Fibroblast of lung (primary cell): Measurements from ENCODE around the gene CNTN4.

Source experiments
- EZH2 ChIP-seq: IDR thresholded peaks from 2 replicates; pipeline ENCODE4 v1.5.1; 2012; ENCODE audit warnings: low read length, control low read depth, mild to moderate bottlenecking; ENCODE audit errors: missing control alignments
- TF ChIP-seq, protein P1 (sequence below), 2 donors: IDR thresholded peaks in 1 of 2; conservative IDR thresholded peaks in 1 of 2; 1 replicate in 1 of 2; 2 replicates in 1 of 2; pipeline ENCODE4 v1.5.1; 2011 to 2012; ENCODE audit warnings: low read length in 2 of 2, control low read depth in 1 of 2, inconsistent platforms in 1 of 2, low read depth in 1 of 2, mild to moderate bottlenecking in 1 of 2

DNA sequence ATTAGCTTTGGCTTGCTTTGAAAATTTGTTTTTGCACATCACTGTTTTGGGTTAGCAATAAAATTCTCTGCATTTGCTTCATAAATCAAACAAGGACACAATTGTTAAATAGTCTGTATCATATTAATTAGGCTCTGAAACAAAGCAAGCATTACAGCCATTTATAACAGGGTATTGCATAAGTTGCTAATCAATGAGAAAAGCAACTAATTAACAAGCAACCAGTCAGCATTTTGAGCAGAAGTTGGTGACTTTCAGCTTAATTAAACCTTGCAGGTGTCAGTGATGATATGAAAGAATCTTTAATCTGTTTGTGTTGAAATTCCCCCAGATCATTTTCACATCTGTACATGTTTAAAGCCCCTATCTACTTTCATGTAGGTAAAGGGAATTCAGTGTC is 516.4 kb downstream of the CNTN4 start:
- TF ChIP-seq, protein P1, sequence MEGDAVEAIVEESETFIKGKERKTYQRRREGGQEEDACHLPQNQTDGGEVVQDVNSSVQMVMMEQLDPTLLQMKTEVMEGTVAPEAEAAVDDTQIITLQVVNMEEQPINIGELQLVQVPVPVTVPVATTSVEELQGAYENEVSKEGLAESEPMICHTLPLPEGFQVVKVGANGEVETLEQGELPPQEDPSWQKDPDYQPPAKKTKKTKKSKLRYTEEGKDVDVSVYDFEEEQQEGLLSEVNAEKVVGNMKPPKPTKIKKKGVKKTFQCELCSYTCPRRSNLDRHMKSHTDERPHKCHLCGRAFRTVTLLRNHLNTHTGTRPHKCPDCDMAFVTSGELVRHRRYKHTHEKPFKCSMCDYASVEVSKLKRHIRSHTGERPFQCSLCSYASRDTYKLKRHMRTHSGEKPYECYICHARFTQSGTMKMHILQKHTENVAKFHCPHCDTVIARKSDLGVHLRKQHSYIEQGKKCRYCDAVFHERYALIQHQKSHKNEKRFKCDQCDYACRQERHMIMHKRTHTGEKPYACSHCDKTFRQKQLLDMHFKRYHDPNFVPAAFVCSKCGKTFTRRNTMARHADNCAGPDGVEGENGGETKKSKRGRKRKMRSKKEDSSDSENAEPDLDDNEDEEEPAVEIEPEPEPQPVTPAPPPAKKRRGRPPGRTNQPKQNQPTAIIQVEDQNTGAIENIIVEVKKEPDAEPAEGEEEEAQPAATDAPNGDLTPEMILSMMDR (conservative IDR thresholded peaks at IDR 0.05 in 1 of 2, IDR thresholded peaks at IDR 0.05 in 1 of 2; ENCODE audit: low read depth in 1 of 2, low read length in 2 of 2), result no peak
- no peak for TF ChIP-seq EZH2
